ENCODE results near the gene HSD3B7. TPM values are rescaled to one million over a fixed set of nuclear protein-coding genes. Genes with fewer than 3 reads are reported as not detected.

HSD3B7 gene
- total RNA-seq, 2 donors from 2014 or later = 8.8 TPM

DNA sequence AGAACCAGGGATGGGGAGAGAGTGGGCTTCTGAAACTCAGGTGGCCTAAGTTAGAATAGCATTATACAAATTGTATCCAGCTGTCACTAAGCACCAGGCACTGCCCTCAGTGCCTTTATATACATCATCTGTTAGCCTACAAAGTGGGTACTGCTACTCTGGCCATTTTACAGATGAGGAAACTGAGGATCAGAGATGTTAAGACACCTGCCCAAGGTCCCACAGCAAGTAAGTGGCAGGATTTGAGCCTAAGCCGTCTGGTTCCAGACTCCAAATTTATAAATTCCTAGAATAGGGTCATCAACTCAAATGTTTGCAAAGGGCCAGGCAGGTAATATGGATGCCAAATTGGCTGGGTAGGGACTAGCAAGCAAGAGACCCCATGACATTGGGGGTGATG lies 33.8 kb upstream of the HSD3B7 start:
- H3K27me3 Mint-ChIP-seq = no peaks in the 10 kb centered on the region
- H3K27ac Mint-ChIP-seq = no peak overlapping the region
- peaks cover 11% of the 10 kb centered on the region for H3K36me3 Mint-ChIP-seq (ENCODE audit: low read depth)
- peaks cover 5% of the 10 kb centered on the region for H3K4me1 Mint-ChIP-seq
- ATAC-seq (replicated peaks) = no peak
- no peaks in the 10 kb centered on the region for H3K9me3 Mint-ChIP-seq
- peak overlapping the region; percentile 94 for H3K4me3 Mint-ChIP-seq

DNA sequence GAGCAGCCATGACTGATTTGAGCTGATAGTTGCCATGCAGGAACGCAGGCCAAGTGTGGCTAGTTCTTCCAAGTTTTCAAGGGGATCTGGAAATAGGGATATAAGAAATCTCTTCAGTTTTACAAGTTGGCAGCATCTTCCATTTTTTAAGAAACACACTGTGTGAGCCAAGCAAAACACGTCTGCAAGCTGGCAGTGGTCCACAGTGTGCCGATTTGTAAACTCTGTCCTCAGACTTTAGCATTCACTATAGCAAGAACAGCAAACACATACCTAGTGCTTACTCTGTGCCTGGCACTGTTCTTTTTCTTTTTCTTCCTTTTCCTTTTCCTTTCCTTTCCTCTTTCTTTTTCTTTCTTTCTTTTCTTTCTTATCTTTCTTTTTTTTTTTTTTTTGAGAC lies 33.3 kb upstream of the HSD3B7 start:
- Mint-ChIP-seq H3K27me3 (no peaks in the 10 kb centered on the region), H3K4me1 (peaks cover 5% of the 10 kb centered on the region), H3K27ac (no peak overlapping the region), H3K36me3 (ENCODE audit: low read depth) (peaks cover 9% of the 10 kb centered on the region), H3K9me3 (no peaks in the 10 kb centered on the region), H3K4me3 (no peak overlapping the region)
- ATAC-seq (replicated peaks) = no peak

DNA sequence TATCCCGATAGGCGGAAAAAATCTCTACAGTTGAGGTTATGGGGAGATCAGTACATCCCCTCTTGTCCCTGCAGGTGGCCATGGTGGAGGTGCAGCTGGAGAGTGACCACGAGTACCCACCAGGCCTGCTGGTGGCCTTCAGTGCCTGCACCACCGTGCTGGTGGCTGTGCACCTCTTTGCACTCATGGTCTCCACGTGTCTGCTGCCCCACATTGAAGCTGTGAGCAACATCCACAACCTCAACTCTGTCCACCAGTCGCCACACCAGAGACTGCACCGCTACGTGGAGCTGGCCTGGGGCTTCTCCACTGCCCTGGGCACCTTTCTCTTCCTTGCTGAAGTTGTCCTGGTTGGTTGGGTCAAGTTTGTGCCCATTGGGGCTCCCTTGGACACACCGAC lies 31.9 kb upstream of the HSD3B7 start:
- H3K9me3 Mint-ChIP-seq = no peaks in the 10 kb centered on the region
- no peaks in the 10 kb centered on the region for H3K27me3 Mint-ChIP-seq
- H3K4me1 Mint-ChIP-seq = peaks cover 5% of the 10 kb centered on the region
- no peak for ATAC-seq (replicated peaks)
- no peak overlapping the region for H3K4me3 Mint-ChIP-seq
- H3K36me3 Mint-ChIP-seq (ENCODE audit: low read depth) = peaks cover 18% of the 10 kb centered on the region
- no peak overlapping the region for H3K27ac Mint-ChIP-seq

DNA sequence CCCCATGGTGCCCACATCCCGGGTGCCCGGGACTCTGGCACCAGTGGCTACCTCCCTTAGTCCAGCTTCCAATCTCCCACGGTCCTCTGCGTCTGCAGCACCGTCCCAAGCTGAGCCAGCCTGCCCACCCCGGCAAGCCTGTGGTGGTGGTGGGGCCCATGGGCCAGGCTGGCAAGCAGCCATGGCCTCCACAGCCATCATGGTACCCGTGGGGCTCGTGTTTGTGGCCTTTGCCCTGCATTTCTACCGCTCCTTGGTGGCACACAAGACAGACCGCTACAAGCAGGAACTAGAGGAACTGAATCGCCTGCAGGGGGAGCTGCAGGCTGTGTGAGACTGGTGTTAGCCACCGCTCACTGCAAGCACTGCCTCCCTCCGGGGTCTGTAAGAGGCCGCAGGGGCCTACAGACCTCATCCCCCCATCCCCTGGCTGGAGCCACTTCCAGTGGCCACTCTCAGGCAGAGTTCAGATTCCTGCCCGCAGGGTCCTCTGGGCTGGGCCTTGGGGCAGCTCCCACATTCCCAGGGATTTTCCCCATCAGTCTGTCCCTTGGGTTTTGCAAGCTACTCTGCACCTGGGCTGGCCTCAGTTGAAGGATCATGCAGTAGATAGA lies 31.4 kb upstream of the HSD3B7 start:
- peaks cover 5% of the 10 kb centered on the region for H3K4me1 Mint-ChIP-seq
- no peaks in the 10 kb centered on the region for H3K27me3 Mint-ChIP-seq
- no peak for ATAC-seq (replicated peaks)
- peaks cover 22% of the 10 kb centered on the region for H3K36me3 Mint-ChIP-seq (ENCODE audit: low read depth)
- no peak overlapping the region for H3K27ac Mint-ChIP-seq
- H3K4me3 Mint-ChIP-seq = no peak overlapping the region
- no peaks in the 10 kb centered on the region for H3K9me3 Mint-ChIP-seq

DNA sequence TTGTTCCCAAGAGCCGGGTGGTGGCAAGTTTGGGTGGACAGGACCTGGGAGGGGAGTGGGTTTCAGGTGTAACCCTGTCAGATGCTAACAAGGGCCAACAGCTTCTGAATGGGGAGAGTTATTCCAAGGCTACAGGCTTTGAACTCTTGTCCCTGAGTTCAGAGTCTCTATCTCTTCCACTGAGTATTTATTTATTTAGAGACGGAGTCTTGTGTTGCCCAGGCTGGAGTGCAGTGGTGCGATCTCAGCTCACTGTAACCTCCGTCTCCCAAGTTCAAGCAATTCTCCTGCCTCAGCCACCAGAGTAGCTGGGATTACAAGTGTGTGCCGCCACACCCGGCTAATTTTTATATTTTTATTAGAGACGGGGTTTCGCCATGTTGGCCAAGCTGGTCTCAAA lies 30.0 kb upstream of the HSD3B7 start:
- Mint-ChIP-seq H3K4me1 (peaks cover 15% of the 10 kb centered on the region), H3K27me3 (no peaks in the 10 kb centered on the region), H3K36me3 (ENCODE audit: low read depth) (peaks cover 32% of the 10 kb centered on the region), H3K4me3 (no peak overlapping the region), H3K27ac (no peak overlapping the region), H3K9me3 (no peaks in the 10 kb centered on the region)
- ATAC-seq (replicated peaks) = no peak

DNA sequence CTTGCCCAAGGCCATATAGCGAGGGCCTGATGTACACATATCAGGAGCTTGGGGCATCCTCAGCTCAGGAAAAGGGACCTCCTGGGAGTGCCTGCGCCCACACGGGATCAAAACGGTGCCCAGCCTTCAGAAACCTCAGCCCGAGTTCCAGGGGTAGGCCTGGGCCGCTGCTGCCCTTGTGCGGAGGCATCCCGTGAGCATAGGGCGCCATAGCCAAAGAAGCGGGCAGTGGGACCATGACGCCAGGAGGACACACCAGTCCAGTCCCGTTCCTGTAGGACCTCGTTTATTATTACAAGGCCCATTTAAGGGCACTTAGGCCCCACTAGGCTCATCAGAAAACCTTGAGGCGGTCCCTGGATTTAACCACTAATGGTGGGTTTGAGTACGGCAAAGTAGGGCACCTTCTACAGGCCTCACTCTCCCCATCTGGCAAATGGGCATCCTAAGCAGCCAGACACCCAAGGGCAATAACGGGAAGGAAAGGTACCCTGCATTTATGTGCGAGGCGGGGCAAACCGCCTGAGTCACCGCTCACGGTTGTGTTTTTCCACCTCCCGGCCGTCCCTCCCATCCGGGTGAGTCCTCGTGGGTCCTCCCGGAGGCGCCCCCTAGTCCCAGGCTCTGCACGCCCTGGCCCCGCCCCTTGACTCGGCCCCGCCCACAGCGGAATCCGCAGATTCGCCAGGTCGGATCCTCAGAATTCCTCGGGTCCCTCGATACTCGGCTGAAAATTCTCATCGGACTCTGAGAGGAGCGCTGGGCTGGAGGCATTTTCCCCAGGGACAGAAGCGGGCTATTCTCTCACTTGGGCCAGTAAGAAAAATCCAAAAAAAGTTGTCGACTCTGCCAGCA lies 28.2 kb upstream of the HSD3B7 start:
- peak; percentile 83 for ATAC-seq (replicated peaks)
- H3K36me3 Mint-ChIP-seq (ENCODE audit: low read depth) = peaks cover 45% of the 10 kb centered on the region
- H3K4me3 Mint-ChIP-seq = peak overlapping the region; percentile 91
- peak overlapping the region; percentile 98 for H3K27ac Mint-ChIP-seq
- H3K4me1 Mint-ChIP-seq = peaks cover 17% of the 10 kb centered on the region
- no peaks in the 10 kb centered on the region for H3K27me3 Mint-ChIP-seq
- no peaks in the 10 kb centered on the region for H3K9me3 Mint-ChIP-seq

DNA sequence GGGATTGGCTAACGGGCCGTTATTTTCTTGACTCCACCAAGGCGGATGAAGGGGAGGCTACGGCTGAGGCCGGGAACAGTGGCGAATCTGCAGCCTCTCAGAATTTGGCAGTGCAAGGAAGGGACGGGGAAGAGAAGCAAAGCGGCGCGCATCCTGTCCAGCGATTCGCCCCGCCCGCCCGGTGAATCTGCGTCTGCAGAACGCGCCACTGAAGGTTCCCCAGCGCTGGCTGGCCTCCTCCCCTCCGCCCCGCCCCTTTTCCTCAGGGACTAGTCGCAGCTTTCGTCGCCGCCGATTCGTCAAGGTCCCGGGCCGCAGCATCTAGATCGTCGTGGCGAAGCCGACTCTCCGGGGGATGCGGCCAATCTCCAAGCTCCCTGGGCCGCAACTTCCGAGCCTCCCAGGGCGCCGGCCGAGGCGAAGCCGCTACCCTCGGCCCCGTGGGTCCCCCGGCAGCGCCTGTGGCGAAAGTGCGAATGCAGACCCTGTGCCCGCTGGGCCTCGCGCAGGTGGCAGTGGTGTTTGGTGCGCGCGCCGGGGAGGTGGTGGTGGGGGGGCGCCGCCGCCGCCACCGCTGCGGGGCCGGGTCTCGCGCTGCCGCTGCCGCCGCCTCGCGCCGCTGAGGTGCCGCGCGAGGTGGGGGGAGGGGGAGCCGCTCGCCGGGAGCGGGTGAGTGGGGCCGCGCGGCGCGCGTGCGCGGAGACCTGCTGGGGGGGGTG lies 27.4 kb upstream of the HSD3B7 start, which contains the start of gene SETD1A:
TSS of gene SETD1A (plus strand) at position 299 of the 719 bp plus-strand sequence. CDS start 978 bp downstream, outside the sequence.
- H3K9me3 Mint-ChIP-seq = no peaks in the 10 kb centered on the region

DNA sequence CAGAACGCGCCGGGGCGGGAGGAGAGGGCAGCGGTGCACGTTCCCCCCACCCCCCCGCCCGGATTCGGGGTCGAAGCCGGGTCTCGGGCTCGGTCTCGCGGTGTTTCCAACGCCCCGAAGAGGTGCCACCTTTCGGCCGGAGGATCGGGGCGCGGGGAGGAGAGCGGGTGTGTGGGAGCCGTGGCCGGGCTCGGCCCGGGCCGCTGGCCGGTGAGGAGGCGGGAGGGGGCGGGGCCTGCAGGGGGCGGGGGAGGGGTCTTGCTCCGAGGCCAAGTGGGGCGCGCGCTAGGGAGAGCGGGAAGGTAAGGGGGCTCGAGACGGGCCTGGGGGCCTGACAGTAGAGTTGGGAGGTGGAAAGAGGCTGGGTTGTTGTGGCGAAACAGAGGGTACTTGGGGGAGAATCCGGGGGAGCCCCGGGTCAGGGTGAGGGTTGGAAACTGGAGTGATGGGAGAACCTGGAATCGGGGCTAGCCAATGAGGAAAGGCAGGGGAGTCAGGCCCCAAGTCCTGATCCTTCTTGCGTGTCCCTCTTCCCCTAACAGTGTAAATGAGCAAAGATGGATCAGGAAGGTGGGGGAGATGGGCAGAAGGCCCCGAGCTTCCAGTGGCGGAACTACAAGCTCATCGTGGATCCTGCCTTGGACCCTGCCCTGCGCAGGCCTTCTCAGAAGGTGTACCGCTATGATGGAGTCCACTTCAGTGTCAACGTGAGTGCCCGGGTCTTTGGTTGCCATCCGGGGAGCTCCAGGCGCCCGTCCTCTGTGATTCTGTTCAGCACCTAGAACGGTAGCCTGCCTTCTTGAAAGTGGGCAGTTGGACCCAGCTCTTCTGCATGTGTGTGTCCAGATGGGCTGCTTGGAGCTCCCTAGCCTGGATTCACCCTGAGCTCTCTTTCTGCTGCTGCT lies 26.6 kb upstream of the HSD3B7 start:
- H3K36me3 Mint-ChIP-seq (ENCODE audit: low read depth) = peaks cover 61% of the 10 kb centered on the region
- H3K27ac Mint-ChIP-seq = peak overlapping the region; percentile 79
- peaks cover 17% of the 10 kb centered on the region for H3K4me1 Mint-ChIP-seq
- peak overlapping the region; percentile 81 for H3K4me3 Mint-ChIP-seq
- H3K9me3 Mint-ChIP-seq = no peaks in the 10 kb centered on the region
- no peak for ATAC-seq (replicated peaks)
- no peaks in the 10 kb centered on the region for H3K27me3 Mint-ChIP-seq

More for the DNA sequence above, 27.4 kb upstream of the HSD3B7 start, which contains the start of gene SETD1A:
- peak within 1 kb of the TSS; percentile 91 for H3K4me3 Mint-ChIP-seq
- H3K27me3 Mint-ChIP-seq = no peaks in the 10 kb centered on the region
- peak within 1 kb of the TSS; percentile 98 for H3K27ac Mint-ChIP-seq
- peaks cover 17% of the 10 kb centered on the region for H3K4me1 Mint-ChIP-seq
- ATAC-seq (replicated peaks) = peak; percentile 90
- H3K36me3 Mint-ChIP-seq (ENCODE audit: low read depth) = peaks cover 53% of the 10 kb centered on the region

DNA sequence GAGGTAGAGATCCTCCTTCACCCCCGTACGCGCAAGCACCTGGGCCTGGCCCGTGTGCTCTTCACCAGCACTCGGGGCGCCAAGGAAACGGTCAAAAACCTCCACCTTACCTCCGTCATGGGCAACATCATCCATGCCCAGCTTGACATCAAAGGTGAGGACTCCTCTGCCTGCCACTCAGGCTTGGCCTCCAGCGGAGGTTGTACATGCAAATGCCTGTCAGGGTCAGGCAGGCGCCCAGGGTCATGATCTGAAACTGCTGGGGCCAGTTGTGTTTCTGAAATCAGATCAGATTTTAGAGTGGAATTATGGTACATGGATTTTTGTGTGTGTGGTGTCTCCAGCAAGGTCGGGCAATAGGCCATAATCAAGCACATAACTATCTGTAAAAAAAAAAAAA lies 23.6 kb upstream of the HSD3B7 start:
- no peak for ATAC-seq (replicated peaks)
- Mint-ChIP-seq H3K27me3 (no peaks in the 10 kb centered on the region), H3K27ac (no peak overlapping the region), H3K4me3 (no peak overlapping the region), H3K4me1 (peaks cover 22% of the 10 kb centered on the region), H3K36me3 (ENCODE audit: low read depth) (peaks cover 91% of the 10 kb centered on the region), H3K9me3 (no peaks in the 10 kb centered on the region)

DNA sequence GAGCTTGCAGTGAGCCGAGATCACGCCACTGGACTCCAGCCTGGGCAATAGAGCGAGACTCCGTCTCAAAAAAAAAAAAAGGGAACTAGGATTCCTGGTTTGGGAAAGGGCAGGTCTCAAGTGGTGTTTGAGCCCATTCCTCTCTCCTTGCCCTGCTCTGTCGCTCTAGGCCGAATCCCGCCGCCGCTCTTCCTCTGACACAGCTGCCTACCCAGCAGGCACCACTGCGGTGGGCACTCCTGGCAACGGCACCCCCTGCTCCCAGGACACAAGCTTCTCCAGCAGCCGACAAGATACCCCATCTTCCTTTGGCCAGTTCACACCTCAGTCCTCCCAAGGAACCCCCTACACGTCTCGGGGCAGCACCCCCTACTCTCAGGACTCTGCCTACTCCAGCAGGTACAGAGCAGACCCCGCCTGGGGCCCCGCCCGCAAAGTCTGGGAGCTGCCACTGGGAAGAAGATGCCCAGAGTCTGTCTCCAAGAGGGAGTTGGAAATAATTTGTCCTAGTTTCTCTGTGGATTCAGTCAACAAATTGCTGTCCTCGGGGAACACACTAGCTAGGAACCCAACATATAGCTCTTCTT lies 21.0 kb upstream of the HSD3B7 start:
- H3K4me1 Mint-ChIP-seq = peaks cover 20% of the 10 kb centered on the region
- H3K27ac Mint-ChIP-seq = no peak overlapping the region
- H3K9me3 Mint-ChIP-seq = no peaks in the 10 kb centered on the region
- ATAC-seq (replicated peaks) = no peak
- no peak overlapping the region for H3K4me3 Mint-ChIP-seq
- H3K27me3 Mint-ChIP-seq = no peaks in the 10 kb centered on the region
- H3K36me3 Mint-ChIP-seq (ENCODE audit: low read depth) = peaks cover 100% of the 10 kb centered on the region

DNA sequence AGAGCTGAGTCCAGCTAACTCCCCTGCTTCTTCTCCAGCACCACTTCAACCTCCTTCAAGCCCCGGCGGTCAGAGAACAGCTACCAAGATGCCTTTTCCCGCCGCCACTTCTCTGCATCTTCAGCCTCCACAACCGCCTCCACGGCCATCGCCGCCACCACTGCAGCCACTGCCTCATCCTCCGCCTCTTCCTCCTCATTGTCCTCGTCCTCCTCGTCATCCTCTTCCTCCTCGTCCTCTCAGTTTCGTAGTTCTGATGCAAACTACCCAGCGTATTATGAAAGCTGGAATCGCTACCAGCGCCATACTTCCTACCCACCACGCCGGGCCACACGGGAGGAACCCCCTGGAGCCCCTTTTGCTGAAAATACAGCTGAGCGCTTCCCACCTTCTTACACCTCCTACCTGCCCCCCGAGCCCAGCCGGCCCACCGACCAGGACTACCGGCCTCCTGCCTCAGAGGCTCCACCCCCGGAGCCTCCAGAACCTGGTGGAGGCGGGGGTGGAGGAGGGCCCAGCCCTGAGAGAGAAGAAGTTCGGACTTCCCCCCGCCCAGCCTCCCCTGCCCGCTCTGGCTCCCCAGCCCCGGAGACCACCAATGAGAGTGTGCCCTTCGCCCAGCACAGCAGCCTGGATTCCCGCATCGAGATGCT lies 20.3 kb upstream of the HSD3B7 start:
- Mint-ChIP-seq H3K36me3 (ENCODE audit: low read depth) (peaks cover 100% of the 10 kb centered on the region), H3K9me3 (no peaks in the 10 kb centered on the region), H3K27me3 (no peaks in the 10 kb centered on the region), H3K27ac (no peak overlapping the region), H3K4me1 (peaks cover 13% of the 10 kb centered on the region), H3K4me3 (no peak overlapping the region)
- no peak for ATAC-seq (replicated peaks)

DNA sequence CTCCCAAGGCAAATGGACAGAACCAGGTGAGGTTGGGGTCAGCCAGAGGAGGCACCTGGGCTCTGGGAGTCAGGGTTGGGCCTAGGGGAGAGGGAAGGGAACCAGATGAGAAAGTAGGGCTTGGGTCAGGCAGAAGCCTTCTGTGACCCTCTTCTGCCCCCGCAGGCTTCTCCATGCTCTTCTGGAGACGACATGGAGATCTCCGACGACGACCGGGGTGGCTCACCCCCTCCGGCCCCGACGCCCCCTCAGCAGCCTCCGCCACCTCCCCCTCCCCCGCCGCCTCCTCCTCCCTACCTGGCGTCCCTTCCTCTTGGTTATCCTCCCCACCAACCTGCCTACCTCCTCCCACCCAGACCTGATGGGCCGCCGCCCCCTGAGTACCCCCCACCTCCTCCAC lies 19.6 kb upstream of the HSD3B7 start:
- H3K4me1 Mint-ChIP-seq = peaks cover 6% of the 10 kb centered on the region
- no peak overlapping the region for H3K4me3 Mint-ChIP-seq
- H3K9me3 Mint-ChIP-seq = no peaks in the 10 kb centered on the region
- peaks cover 100% of the 10 kb centered on the region for H3K36me3 Mint-ChIP-seq (ENCODE audit: low read depth)
- no peak overlapping the region for H3K27ac Mint-ChIP-seq
- no peaks in the 10 kb centered on the region for H3K27me3 Mint-ChIP-seq
- no peak for ATAC-seq (replicated peaks)

DNA sequence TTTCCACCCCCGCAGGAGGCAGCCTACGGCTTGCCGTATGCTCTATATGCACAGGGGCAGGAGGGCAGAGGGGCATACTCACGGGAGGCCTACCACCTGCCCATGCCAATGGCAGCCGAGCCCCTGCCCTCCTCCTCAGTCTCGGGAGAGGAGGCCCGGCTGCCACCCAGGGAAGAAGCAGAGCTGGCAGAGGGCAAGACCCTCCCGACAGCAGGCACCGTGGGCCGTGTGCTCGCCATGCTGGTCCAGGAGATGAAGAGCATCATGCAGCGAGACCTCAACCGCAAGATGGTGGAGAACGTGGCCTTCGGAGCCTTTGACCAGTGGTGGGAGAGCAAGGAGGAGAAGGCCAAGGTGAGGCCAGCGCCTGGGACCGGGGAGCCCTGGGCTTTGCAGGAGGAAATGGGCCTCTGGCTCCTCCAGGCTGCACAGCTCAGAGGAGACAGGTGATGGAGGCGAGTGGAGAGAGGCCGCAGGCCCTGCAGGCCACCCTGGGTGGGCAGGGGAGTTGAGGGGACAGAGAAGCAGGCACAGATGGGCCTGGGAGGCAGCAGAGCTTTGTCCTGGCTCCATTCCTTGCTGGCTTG lies 18.9 kb upstream of the HSD3B7 start:
- no peak overlapping the region for H3K4me3 Mint-ChIP-seq
- no peaks in the 10 kb centered on the region for H3K27me3 Mint-ChIP-seq
- no peak overlapping the region for H3K27ac Mint-ChIP-seq
- ATAC-seq (replicated peaks) = no peak
- H3K9me3 Mint-ChIP-seq = no peaks in the 10 kb centered on the region
- H3K4me1 Mint-ChIP-seq = peaks cover 5% of the 10 kb centered on the region
- peaks cover 100% of the 10 kb centered on the region for H3K36me3 Mint-ChIP-seq (ENCODE audit: low read depth)
